Activated CD4-positive, alpha-beta T cell treated with anti-CD3 and anti-CD28 coated beads for 36 hours (primary cell): ENCODE results near the gene INPP4B. TPM values are rescaled to one million over a fixed set of nuclear protein-coding genes. Genes with fewer than 3 reads are reported as not detected.

ENCODE experiments used
- ATAC-seq: fragments of 200-7000 bp; cut with Tn5 transposase; one replicate; pipeline ENCODE4 v1.10.0; 2021; ENCODE audit warnings: mild to moderate bottlenecking, moderate library complexity
- CTCF ChIA-PET: fragments of 350-600 bp; sonication (Branson Sonifier 250); formaldehyde crosslinking; loops from one replicate; lab custom pipeline; 2021; ENCODE audit warnings: antibody characterized with exemption; lab: Charles Lee
- POLR2A ChIA-PET: fragments of 350-600 bp; sonication (Branson Sonifier 250); formaldehyde crosslinking; loops from one replicate; lab custom pipeline; 2021; ENCODE audit warnings: antibody characterized with exemption, inconsistent platforms; lab: Charles Lee
- DNase-seq: peaks from one replicate; pipeline ENCODE4 v3.0.0-alpha.2; 2020
- H3K27ac Mint-ChIP-seq: one replicate; pipeline ENCODE4 v1.8.0; 2021; ENCODE audit warnings: mixed read lengths
- H3K27me3 Mint-ChIP-seq: one replicate; pipeline ENCODE4 v1.8.0; 2021; ENCODE audit warnings: mixed read lengths
- H3K36me3 Mint-ChIP-seq: one replicate; pipeline ENCODE4 v1.8.0; 2021; ENCODE audit warnings: low read depth, mixed read lengths
- H3K4me1 Mint-ChIP-seq: one replicate; pipeline ENCODE4 v1.8.0; 2021; ENCODE audit warnings: mixed read lengths
- H3K4me3 Mint-ChIP-seq: one replicate; pipeline ENCODE4 v1.8.0; 2021; ENCODE audit warnings: mild to moderate bottlenecking, moderate library complexity, mixed read lengths
- H3K9me3 Mint-ChIP-seq: one replicate; pipeline ENCODE4 v1.8.0; 2021; ENCODE audit warnings: low read depth, mixed read lengths
- intact Hi-C, 2 experiments: fragments of 100-400 bp; cut with DNase I in 1 of 2; cut with micrococcal nuclease in 1 of 2; formaldehyde crosslinking; loops; one replicate each; pipeline versions ENCODE4 v1.14.2 to v1.15.1; 2022 to 2024; cut with DNase I, micrococcal nuclease
- total RNA-seq, 2 experiments: library from RNA; stranded (reverse); gene quantifications; one replicate each; pipeline ENCODE4 v1.2.3, GENCODE V29; 2021

Gene INPP4B
- total RNA-seq, 2 experiments from 2014 or later = 66.6 to 70.7 TPM

- H3K9me3 Mint-ChIP-seq = peaks cover 20% of the 10 kb centered on the region
- H3K4me3 Mint-ChIP-seq = no peak overlapping the region
- no peak overlapping the region for H3K27ac Mint-ChIP-seq
- no peaks in the 10 kb centered on the region for H3K27me3 Mint-ChIP-seq
- CTCF ChIA-PET = interaction anchor here (0.8 to 1.2 kb wide), 2 partner anchors 14 to 177 kb away, joined by 3 read pairs; no protein-coding TSS in a partner anchor
- POLR2A ChIA-PET = no interaction called here
- peaks cover 25% of the 10 kb centered on the region for H3K4me1 Mint-ChIP-seq
- H3K36me3 Mint-ChIP-seq = peaks cover 19% of the 10 kb centered on the region
- intact Hi-C loops = no loop called here
- DNase-seq = no peak
- no peak for ATAC-seq
Observed at GRCh38 chr4:142705820-142706219, 140.3 kb downstream of the INPP4B start.

GRCh38 chr4:142703694-142704309, 142.3 kb downstream of the INPP4B start:
- H3K27ac Mint-ChIP-seq = no peak overlapping the region
- H3K4me1 Mint-ChIP-seq = peaks cover 32% of the 10 kb centered on the region
- H3K9me3 Mint-ChIP-seq = peaks cover 9% of the 10 kb centered on the region
- POLR2A ChIA-PET = no interaction called here
- peak; percentile 34 for DNase-seq
- CTCF ChIA-PET = interaction anchor here (0.8 to 1.4 kb wide), 4 partner anchors 10 to 577 kb away, joined by 3 to 8 read pairs (median 5); no protein-coding TSS in a partner anchor
- intact Hi-C loops = loop anchor here in 1 of 2 experiments (5.0 kb wide), 1 partner anchor 137 kb away; no protein-coding TSS in a partner anchor
- ATAC-seq = peak; percentile 40
- H3K27me3 Mint-ChIP-seq = no peaks in the 10 kb centered on the region
- peaks cover 18% of the 10 kb centered on the region for H3K36me3 Mint-ChIP-seq
- H3K4me3 Mint-ChIP-seq = no peak overlapping the region

- Mint-ChIP-seq H3K27ac (peak overlapping the region; percentile 86), H3K9me3 (peaks cover 3% of the 10 kb centered on the region), H3K4me1 (peaks cover 55% of the 10 kb centered on the region), H3K27me3 (no peaks in the 10 kb centered on the region), H3K4me3 (no peak overlapping the region), H3K36me3 (peaks cover 25% of the 10 kb centered on the region)
- intact Hi-C loops = loop anchor here in 1 of 2 experiments (5.0 kb wide), 1 partner anchor 134 kb away; no protein-coding TSS in a partner anchor
- CTCF ChIA-PET = interaction anchor here (1.0 kb wide), 1 partner anchor 14 kb away, joined by 4 read pairs; no protein-coding TSS in a partner anchor
- POLR2A ChIA-PET = no interaction called here
- DNase-seq = no peak
- ATAC-seq = no peak
Observed at GRCh38 chr4:142701017-142701416, 145.1 kb downstream of the INPP4B start.

GRCh38 chr4:142700531-142700930, 145.6 kb downstream of the INPP4B start:
- ATAC-seq = no peak
- no peak for DNase-seq
- peaks cover 3% of the 10 kb centered on the region for H3K9me3 Mint-ChIP-seq
- H3K36me3 Mint-ChIP-seq = peaks cover 25% of the 10 kb centered on the region
- H3K4me1 Mint-ChIP-seq = peaks cover 59% of the 10 kb centered on the region
- CTCF ChIA-PET = no interaction called here
- POLR2A ChIA-PET = no interaction called here
- H3K27me3 Mint-ChIP-seq = no peaks in the 10 kb centered on the region
- H3K4me3 Mint-ChIP-seq = no peak overlapping the region
- H3K27ac Mint-ChIP-seq = peak overlapping the region; percentile 86
- intact Hi-C loops = loop anchor here in 1 of 2 experiments (5.0 kb wide), 1 partner anchor 133 kb away; no protein-coding TSS in a partner anchor

- Mint-ChIP-seq H3K4me1 (peaks cover 59% of the 10 kb centered on the region), H3K27me3 (no peaks in the 10 kb centered on the region), H3K9me3 (peaks cover 3% of the 10 kb centered on the region), H3K36me3 (peaks cover 25% of the 10 kb centered on the region), H3K4me3 (no peak overlapping the region), H3K27ac (peak overlapping the region; percentile 38)
- ATAC-seq = no peak
- intact Hi-C loops = no loop called here
- ChIA-PET POLR2A (interaction anchor here (0.7 kb wide), 1 partner anchor 13 kb away, joined by 3 read pairs; no protein-coding TSS in a partner anchor), CTCF (interaction anchor here (0.6 to 1.6 kb wide), 11 partner anchors 9 to 301 kb away, joined by 3 to 7 read pairs (median 3); no protein-coding TSS in a partner anchor)
- no peak for DNase-seq
Observed at GRCh38 chr4:142698552-142698951, 147.5 kb downstream of the INPP4B start.

GRCh38 chr4:142697928-142698327, 148.2 kb downstream of the INPP4B start:
- DNase-seq (no peak), ATAC-seq (no peak)
- H3K27me3 Mint-ChIP-seq = no peaks in the 10 kb centered on the region
- no peak overlapping the region for H3K4me3 Mint-ChIP-seq
- H3K4me1 Mint-ChIP-seq = peaks cover 58% of the 10 kb centered on the region
- H3K36me3 Mint-ChIP-seq = peaks cover 25% of the 10 kb centered on the region
- intact Hi-C loops = no loop called here
- ChIA-PET CTCF (interaction anchor here (0.9 to 1.6 kb wide), 4 partner anchors 8 to 129 kb away, joined by 3 to 7 read pairs (median 4); no protein-coding TSS in a partner anchor), POLR2A (no interaction called here)
- no peak overlapping the region for H3K27ac Mint-ChIP-seq
- H3K9me3 Mint-ChIP-seq = peaks cover 3% of the 10 kb centered on the region

GRCh38 chr4:142697320-142697719, 148.8 kb downstream of the INPP4B start:
- intact Hi-C loops = no loop called here
- peaks cover 54% of the 10 kb centered on the region for H3K4me1 Mint-ChIP-seq

GRCh38 chr4:142696334-142697122, 149.6 kb downstream of the INPP4B start:
- Mint-ChIP-seq H3K27ac (peak overlapping the region; percentile 93), H3K36me3 (peaks cover 25% of the 10 kb centered on the region), H3K4me1 (peaks cover 56% of the 10 kb centered on the region), H3K4me3 (peak overlapping the region; percentile 16), H3K27me3 (no peaks in the 10 kb centered on the region), H3K9me3 (peaks cover 5% of the 10 kb centered on the region)
- peak; percentile 54 for ATAC-seq
- intact Hi-C loops = no loop called here
- ChIA-PET CTCF (no interaction called here), POLR2A (no interaction called here)
- DNase-seq = no peak

More at GRCh38 chr4:142697320-142697719, 148.8 kb downstream of the INPP4B start:
- ChIA-PET CTCF (interaction anchor here (0.9 kb wide), 1 partner anchor 128 kb away, joined by 3 read pairs; no protein-coding TSS in a partner anchor), POLR2A (no interaction called here)
- Mint-ChIP-seq H3K4me3 (no peak overlapping the region), H3K27me3 (no peaks in the 10 kb centered on the region), H3K27ac (peak overlapping the region; percentile 75), H3K9me3 (peaks cover 3% of the 10 kb centered on the region), H3K36me3 (peaks cover 23% of the 10 kb centered on the region)
- DNase-seq (no peak), ATAC-seq (no peak)

GRCh38 chr4:142690406-142691163, 155.5 kb downstream of the INPP4B start:
- Mint-ChIP-seq H3K36me3 (peaks cover 29% of the 10 kb centered on the region), H3K4me1 (peaks cover 33% of the 10 kb centered on the region), H3K27me3 (no peaks in the 10 kb centered on the region), H3K9me3 (peaks cover 21% of the 10 kb centered on the region), H3K4me3 (no peak overlapping the region), H3K27ac (no peak overlapping the region)
- CTCF ChIA-PET = interaction anchor here (1.2 to 1.3 kb wide), 2 partner anchors 8 to 11 kb away, joined by 4 to 7 read pairs; no protein-coding TSS in a partner anchor
- DNase-seq (no peak), ATAC-seq (no peak)
- intact Hi-C loops = no loop called here
- POLR2A ChIA-PET = interaction anchor here (0.6 to 0.7 kb wide), 2 partner anchors 29 to 108 kb away, joined by 3 read pairs; no protein-coding TSS in a partner anchor

- ChIA-PET POLR2A (no interaction called here), CTCF (interaction anchor here (0.6 to 1.5 kb wide), 2 partner anchors 9 to 107 kb away, joined by 3 to 4 read pairs; no protein-coding TSS in a partner anchor)
- no peaks in the 10 kb centered on the region for H3K27me3 Mint-ChIP-seq
- ATAC-seq = peak; percentile 92
- no peak overlapping the region for H3K4me3 Mint-ChIP-seq
- H3K9me3 Mint-ChIP-seq = peaks cover 21% of the 10 kb centered on the region
- H3K27ac Mint-ChIP-seq = peak overlapping the region; percentile 27
- H3K4me1 Mint-ChIP-seq = peaks cover 33% of the 10 kb centered on the region
- intact Hi-C loops = no loop called here
- peaks cover 32% of the 10 kb centered on the region for H3K36me3 Mint-ChIP-seq
- DNase-seq = no peak
Observed at GRCh38 chr4:142687547-142688275, 158.4 kb downstream of the INPP4B start.
